Measurements from ENCODE around the gene COX19.

Gene COX19

DNA sequence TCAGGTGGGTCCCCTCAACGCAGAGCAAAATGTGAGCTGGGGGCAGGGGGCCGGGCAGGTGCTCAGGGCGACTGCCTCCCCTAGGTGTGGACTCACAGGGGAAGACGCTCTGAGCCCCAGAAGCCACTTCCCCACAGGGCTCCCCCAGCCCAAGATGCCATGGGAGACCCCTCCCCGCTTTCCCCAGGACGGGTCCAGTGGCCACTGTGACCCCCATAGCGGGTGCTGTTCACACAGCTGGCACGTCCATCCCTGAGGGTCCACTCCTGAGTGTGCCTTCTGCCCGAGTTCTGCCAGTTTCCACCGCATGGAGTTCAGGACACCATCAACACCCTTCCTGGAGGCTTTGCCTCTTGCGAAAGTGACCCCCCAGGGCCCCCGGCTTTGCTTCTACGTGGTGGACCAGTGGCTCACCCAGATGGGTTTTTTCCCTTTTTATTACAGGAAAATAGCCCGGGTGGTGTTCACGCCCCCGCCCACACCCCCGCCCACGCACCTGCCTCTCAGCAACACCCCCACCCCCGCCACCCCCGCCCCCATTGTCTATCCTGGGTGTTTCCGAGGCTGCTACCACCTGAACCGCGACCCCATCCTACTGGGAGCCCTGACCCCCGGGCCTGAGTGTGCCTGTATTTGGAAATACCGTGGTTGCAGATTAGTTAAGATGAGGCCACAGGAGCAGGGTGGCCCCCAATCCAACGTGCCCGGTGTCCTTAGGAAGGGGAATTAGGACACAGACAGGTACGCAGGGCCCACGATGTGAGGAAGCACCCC, 52.8 kb downstream of the COX19 start:
- no CpG with 5 or more reads among the region's 29 CpGs for WGBS (ENCODE audit: insufficient coverage, insufficient read length)
- Histone ChIP-seq H3K27me3 (ENCODE audit: control insufficient read depth, insufficient read depth, low read length) (no peaks in the 10 kb centered on the region), H3K36me3 (ENCODE audit: control insufficient read depth, insufficient read depth, low read length) (no peaks in the 10 kb centered on the region; the same call in 1 of the 2 replicates), H3K9me3 (ENCODE audit: control insufficient read depth, insufficient read depth, low read length) (no peaks in the 10 kb centered on the region), H3K27ac (ENCODE audit: low read length) (no peak overlapping the region), H3K4me3 (ENCODE audit: low read length) (no peak overlapping the region), H3K4me1 (ENCODE audit: control insufficient read depth, insufficient read depth, low read length) (no peaks in the 10 kb centered on the region; the same call in 1 of the 2 replicates)
- DNase-seq (ENCODE audit: low read depth, low spot score), result no peak

DNA sequence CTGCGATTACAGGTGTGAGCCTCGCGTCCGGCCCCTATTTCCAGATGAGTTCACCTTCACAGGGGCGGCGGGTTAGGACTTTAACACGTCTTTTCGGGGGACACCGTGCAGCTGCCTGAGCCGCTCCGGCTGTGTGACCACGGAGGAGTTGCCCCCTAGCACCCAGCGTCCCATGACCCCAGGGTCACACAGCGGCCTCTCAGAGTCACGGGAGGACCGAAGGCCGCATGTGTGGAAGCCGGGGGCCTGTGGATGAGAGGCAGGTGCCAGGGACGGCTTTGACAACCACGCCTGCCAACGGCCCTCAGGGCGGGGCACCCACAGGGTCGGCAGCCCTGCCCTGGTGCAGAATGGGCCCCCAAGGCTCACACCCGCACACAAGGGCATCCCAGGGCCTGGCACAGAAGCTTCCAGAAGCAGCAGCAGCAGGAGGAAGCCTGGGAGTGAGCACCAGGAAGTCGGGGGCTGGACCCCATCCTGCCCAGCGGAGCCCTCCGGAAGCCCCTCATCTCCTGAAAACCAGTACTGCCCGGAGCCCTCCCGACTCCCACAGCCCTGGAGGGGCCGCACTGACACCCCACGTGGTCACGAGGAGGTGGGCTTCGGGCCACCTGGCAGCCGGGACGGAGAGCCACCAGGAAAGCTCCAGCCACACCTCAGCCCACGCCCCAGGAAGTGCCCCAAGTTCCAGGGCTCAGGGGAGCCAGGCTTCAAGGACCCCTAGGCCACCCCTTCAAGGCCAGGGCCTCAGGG, 53.6 kb downstream of the COX19 start:
- Histone ChIP-seq H3K9me3 (ENCODE audit: control insufficient read depth, insufficient read depth, low read length) (no peaks in the 10 kb centered on the region), H3K4me1 (ENCODE audit: control insufficient read depth, insufficient read depth, low read length) (no peaks in the 10 kb centered on the region; the same call in 1 of the 2 replicates), H3K36me3 (ENCODE audit: control insufficient read depth, insufficient read depth, low read length) (no peaks in the 10 kb centered on the region; the same call in 1 of the 2 replicates), H3K4me3 (ENCODE audit: low read length) (no peak overlapping the region), H3K27me3 (ENCODE audit: control insufficient read depth, insufficient read depth, low read length) (no peaks in the 10 kb centered on the region), H3K27ac (ENCODE audit: low read length) (no peak overlapping the region)
- no peak for DNase-seq (ENCODE audit: low read depth, low spot score)
- WGBS (ENCODE audit: insufficient coverage, insufficient read length), result no CpG with 5 or more reads among the region's 36 CpGs

GRCh38 chr7:921071-921461, 54.3 kb downstream of the COX19 start:
- no peaks in the 10 kb centered on the region; the same call in 1 of the 2 replicates for H3K4me1 ChIP-seq (ENCODE audit: control insufficient read depth, insufficient read depth, low read length)
- no CpG with 5 or more reads among the region's 15 CpGs for WGBS (ENCODE audit: insufficient coverage, insufficient read length)

DNA sequence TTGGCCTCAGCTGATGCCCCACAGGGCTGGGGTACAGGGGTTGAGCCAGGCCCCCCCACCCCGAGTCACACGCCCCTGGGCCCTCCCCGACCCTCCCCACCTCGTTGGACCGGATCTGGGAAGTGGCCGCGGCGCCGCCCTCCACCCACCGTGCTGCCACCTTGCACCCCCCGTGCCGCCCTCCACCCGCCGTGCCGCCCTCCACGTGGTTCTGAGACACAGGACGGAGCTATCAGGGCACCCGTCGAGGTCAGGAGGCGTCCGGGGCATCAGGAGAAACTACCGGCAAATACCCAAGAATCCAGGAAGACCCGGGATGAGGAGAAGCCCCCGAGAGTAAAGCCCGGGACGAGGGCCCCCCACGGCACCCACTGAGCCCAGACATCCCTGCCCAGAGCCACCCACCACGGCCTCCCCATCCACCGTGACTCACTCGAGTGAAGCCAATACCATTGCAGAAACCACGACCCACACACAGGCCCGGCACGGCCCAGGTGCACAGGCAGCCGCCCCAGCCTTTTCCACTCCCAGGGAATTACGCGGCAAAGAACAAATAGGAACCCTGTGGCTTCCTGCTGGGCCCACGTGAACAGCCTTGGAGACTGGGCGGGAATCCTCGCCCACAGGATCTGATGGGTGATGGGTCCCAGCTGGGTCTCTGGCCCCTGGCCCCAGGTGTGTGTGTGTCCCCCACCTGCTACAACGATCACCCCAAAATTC, 54.8 kb downstream of the COX19 start:
- Histone ChIP-seq H3K4me3 (ENCODE audit: low read length) (no peak overlapping the region), H3K36me3 (ENCODE audit: control insufficient read depth, insufficient read depth, low read length) (no peaks in the 10 kb centered on the region; the same call in 1 of the 2 replicates), H3K9me3 (ENCODE audit: control insufficient read depth, insufficient read depth, low read length) (no peaks in the 10 kb centered on the region), H3K27me3 (ENCODE audit: control insufficient read depth, insufficient read depth, low read length) (no peaks in the 10 kb centered on the region), H3K27ac (ENCODE audit: low read length) (no peak overlapping the region), H3K4me1 (ENCODE audit: control insufficient read depth, insufficient read depth, low read length) (no peaks in the 10 kb centered on the region; the same call in 1 of the 2 replicates)
- no CpG with 5 or more reads among the region's 40 CpGs for WGBS (ENCODE audit: insufficient coverage, insufficient read length)
- DNase-seq (ENCODE audit: low read depth, low spot score), result no peak

More at GRCh38 chr7:921071-921461, 54.3 kb downstream of the COX19 start:
- H3K9me3 ChIP-seq (ENCODE audit: control insufficient read depth, insufficient read depth, low read length), result no peaks in the 10 kb centered on the region
- H3K4me3 ChIP-seq (ENCODE audit: low read length), result no peak overlapping the region
- no peaks in the 10 kb centered on the region for H3K27me3 ChIP-seq (ENCODE audit: control insufficient read depth, insufficient read depth, low read length)
- H3K36me3 ChIP-seq (ENCODE audit: control insufficient read depth, insufficient read depth, low read length), result no peaks in the 10 kb centered on the region; the same call in 1 of the 2 replicates
- H3K27ac ChIP-seq (ENCODE audit: low read length), result no peak overlapping the region
- no peak for DNase-seq (ENCODE audit: low read depth, low spot score)

DNA sequence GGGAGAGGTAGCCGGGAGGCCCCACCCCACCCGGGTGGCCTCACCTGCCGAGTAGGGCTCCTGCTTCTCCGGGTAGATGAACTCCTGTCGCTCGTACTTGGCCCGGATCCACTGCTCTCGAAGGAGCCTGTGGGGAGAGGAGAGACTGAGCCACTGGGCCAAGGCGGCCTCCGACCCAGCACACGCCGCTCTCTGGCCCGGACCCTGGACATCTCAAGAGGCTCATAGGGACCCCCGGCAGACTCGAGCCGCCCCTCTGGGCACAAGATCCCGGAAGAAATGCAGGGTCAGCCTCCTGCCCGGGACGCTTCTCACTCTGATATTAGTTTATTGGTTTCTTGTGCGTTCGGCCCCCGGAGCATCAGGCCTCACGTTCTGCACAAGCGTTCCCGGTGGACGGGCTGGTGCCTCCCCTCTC, 55.4 kb downstream of the COX19 start:
- no peak for DNase-seq (ENCODE audit: low read depth, low spot score)
- H3K4me1 ChIP-seq (ENCODE audit: control insufficient read depth, insufficient read depth, low read length), result no peaks in the 10 kb centered on the region; the same call in 1 of the 2 replicates
- H3K36me3 ChIP-seq (ENCODE audit: control insufficient read depth, insufficient read depth, low read length), result no peaks in the 10 kb centered on the region; the same call in 1 of the 2 replicates
- no peak overlapping the region for H3K27ac ChIP-seq (ENCODE audit: low read length)
- no CpG with 5 or more reads among the region's 26 CpGs for WGBS (ENCODE audit: insufficient coverage, insufficient read length)
- no peak overlapping the region for H3K4me3 ChIP-seq (ENCODE audit: low read length)
- no peaks in the 10 kb centered on the region for H3K9me3 ChIP-seq (ENCODE audit: control insufficient read depth, insufficient read depth, low read length)
- no peaks in the 10 kb centered on the region for H3K27me3 ChIP-seq (ENCODE audit: control insufficient read depth, insufficient read depth, low read length)

DNA sequence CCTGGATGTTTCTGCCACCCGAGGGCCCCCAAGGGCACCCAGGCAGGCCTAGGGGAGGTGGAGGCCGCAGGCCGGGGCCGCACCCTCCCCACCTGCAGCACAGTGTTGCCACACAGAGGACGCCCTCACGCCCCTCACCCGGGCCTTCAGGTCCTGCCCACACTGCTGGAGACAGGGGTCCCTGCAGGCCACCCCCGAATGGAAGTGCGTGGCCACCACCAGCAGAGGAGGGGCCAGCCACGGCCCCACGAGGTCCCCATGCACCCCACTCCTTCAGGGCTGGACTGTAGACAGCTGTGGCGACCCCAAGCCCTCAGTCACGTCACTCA, 56.3 kb downstream of the COX19 start:
- Histone ChIP-seq H3K27me3 (ENCODE audit: control insufficient read depth, insufficient read depth, low read length) (no peaks in the 10 kb centered on the region), H3K27ac (ENCODE audit: low read length) (no peak overlapping the region), H3K36me3 (ENCODE audit: control insufficient read depth, insufficient read depth, low read length) (no peaks in the 10 kb centered on the region), H3K9me3 (ENCODE audit: control insufficient read depth, insufficient read depth, low read length) (no peaks in the 10 kb centered on the region), H3K4me1 (ENCODE audit: control insufficient read depth, insufficient read depth, low read length) (no peaks in the 10 kb centered on the region; the same call in 1 of the 2 replicates), H3K4me3 (ENCODE audit: low read length) (no peak overlapping the region)
- DNase-seq (ENCODE audit: low read depth, low spot score), result no peak
- no CpG with 5 or more reads among the region's 13 CpGs for WGBS (ENCODE audit: insufficient coverage, insufficient read length)

DNA sequence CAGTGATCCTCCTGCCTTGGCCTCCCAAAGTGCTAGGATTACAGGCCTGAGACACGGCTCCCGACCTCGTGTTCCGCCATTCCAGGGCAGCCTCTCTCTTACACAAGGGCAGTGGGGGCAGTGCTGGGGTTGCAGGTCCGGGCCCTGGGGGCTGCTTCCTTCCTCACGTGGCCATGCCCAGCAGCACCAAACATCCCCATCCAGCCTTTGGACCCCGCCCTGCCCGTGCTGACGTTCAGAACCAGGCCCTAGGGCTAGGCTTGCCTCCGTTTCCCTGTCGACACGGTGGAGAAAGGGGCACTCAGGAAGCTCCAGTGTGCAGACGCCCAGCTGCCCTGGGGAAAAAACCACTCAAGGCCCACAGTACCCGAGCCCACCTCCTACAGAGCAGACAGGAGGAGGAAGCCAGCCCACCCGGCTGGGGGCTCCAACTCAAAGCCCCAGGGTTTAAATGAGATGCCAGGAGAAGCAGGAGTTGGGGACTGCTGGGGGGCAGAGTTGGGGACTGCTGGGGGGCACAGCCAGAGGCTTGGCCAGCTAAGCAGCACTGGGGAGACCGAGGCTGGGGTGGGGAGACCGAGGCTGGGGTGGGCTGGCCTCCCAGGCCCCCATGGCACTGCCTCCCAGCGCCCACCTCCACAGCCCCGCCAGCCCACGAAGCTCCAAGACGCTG, 56.8 kb downstream of the COX19 start:
- H3K27ac ChIP-seq (ENCODE audit: low read length), result no peak overlapping the region
- no peaks in the 10 kb centered on the region for H3K36me3 ChIP-seq (ENCODE audit: control insufficient read depth, insufficient read depth, low read length)
- H3K27me3 ChIP-seq (ENCODE audit: control insufficient read depth, insufficient read depth, low read length), result no peaks in the 10 kb centered on the region
- WGBS (ENCODE audit: insufficient coverage, insufficient read length), result no CpG with 5 or more reads among the region's 21 CpGs
- no peak overlapping the region for H3K4me3 ChIP-seq (ENCODE audit: low read length)
- H3K9me3 ChIP-seq (ENCODE audit: control insufficient read depth, insufficient read depth, low read length), result no peaks in the 10 kb centered on the region
- no peak for DNase-seq (ENCODE audit: low read depth, low spot score)
- no peaks in the 10 kb centered on the region; the same call in 1 of the 2 replicates for H3K4me1 ChIP-seq (ENCODE audit: control insufficient read depth, insufficient read depth, low read length)

DNA sequence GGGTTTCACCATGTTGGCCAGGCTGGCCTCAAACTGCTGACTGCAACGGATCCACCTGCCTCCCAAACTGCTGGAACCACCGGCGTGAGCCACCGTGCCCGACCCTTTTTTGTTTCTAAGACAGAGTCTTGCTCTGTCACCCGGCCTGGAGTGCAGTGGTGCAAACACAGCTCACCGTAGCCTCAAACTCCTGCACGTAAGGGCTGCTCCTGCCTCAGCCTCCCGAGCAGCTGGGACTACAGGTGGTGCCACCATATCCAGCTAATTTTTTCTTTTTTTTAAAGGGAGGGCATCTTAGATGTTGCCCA, 57.3 kb downstream of the COX19 start:
- Histone ChIP-seq H3K4me3 (ENCODE audit: low read length) (no peak overlapping the region), H3K36me3 (ENCODE audit: control insufficient read depth, insufficient read depth, low read length) (no peaks in the 10 kb centered on the region), H3K27me3 (ENCODE audit: control insufficient read depth, insufficient read depth, low read length) (no peaks in the 10 kb centered on the region), H3K27ac (ENCODE audit: low read length) (no peak overlapping the region), H3K4me1 (ENCODE audit: control insufficient read depth, insufficient read depth, low read length) (no peaks in the 10 kb centered on the region; the same call in 1 of the 2 replicates), H3K9me3 (ENCODE audit: control insufficient read depth, insufficient read depth, low read length) (no peaks in the 10 kb centered on the region)
- no peak for DNase-seq (ENCODE audit: low read depth, low spot score)
- WGBS (ENCODE audit: insufficient coverage, insufficient read length), result no CpG with 5 or more reads among the region's 9 CpGs

DNA sequence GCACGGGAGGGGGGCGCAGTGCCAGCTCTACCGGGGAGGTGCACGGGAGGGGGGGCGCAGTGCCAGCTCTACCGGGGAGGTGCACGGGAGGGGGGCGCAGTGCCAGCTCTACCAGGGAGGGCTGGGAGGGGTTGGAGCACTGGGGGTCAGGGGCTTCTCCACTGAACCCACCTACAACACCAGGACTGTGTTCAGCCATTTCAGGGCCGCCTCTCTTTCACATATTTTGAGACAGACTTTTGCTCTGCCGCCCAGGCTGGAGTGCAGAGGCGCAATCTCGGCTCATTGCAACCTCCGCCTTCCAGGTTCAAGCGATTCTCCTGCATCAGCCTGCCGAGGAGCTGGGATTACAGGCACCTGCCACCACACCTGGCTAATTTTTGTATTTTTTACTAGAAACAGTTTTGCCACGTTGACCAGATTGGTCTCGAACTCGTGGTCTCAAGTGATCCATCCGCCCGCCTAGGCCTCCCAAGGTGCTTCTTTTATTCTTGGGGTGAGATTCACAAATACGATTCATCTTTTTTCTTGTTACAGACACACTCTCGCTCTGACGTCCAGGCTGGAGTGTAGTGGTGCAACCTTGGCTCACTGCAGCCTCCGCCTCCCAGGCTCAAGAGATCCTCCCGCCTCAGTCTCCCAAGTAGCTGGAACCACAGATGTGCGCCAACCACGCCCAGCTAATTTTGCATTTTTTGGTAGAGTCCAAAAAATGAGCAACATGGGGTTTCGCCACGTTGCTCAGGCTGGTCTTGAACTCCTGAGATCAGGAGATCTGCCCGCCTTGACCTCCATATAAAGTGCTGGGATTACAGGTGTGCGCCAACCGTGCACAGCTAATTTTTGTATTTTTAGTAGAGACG, 57.9 kb downstream of the COX19 start:
- no peak for DNase-seq (ENCODE audit: low read depth, low spot score)
- WGBS (ENCODE audit: insufficient coverage, insufficient read length), result no CpG with 5 or more reads among the region's 33 CpGs

More for the DNA sequence above, 57.9 kb downstream of the COX19 start:
- no peaks in the 10 kb centered on the region for H3K4me1 ChIP-seq (ENCODE audit: control insufficient read depth, insufficient read depth, low read length)
- H3K27ac ChIP-seq (ENCODE audit: low read length), result no peak overlapping the region
- H3K36me3 ChIP-seq (ENCODE audit: control insufficient read depth, insufficient read depth, low read length), result no peaks in the 10 kb centered on the region
- no peaks in the 10 kb centered on the region for H3K27me3 ChIP-seq (ENCODE audit: control insufficient read depth, insufficient read depth, low read length)
- H3K4me3 ChIP-seq (ENCODE audit: low read length), result no peak overlapping the region
- no peaks in the 10 kb centered on the region for H3K9me3 ChIP-seq (ENCODE audit: control insufficient read depth, insufficient read depth, low read length)
